Activated CD4-positive, alpha-beta T cell treated with anti-CD3 and anti-CD28 coated beads, Interleukin-2, amount 50 U/mL, for 1 hour (primary cell): ENCODE results near the gene LPP.

Experiments
- DNase-seq: peaks from one replicate; pipeline ENCODE4 v3.0.0-alpha.2; 2020

The LPP gene

GRCh38 chr3:188505911-188506310, 352.0 kb downstream of the LPP start:
- no peak for DNase-seq

GRCh38 chr3:188506446-188506845, 352.5 kb downstream of the LPP start:
- no peak for DNase-seq

GRCh38 chr3:188507244-188507720, 353.3 kb downstream of the LPP start:
- no peak for DNase-seq

- no peak for DNase-seq
Observed at GRCh38 chr3:188508454-188508853, 354.5 kb downstream of the LPP start.

- DNase-seq = no peak
Observed at GRCh38 chr3:188509316-188509715, 355.4 kb downstream of the LPP start.

- DNase-seq = no peak
Observed at GRCh38 chr3:188510366-188510765, 356.4 kb downstream of the LPP start.

GRCh38 chr3:188513662-188514328, 359.8 kb downstream of the LPP start:
- no peak for DNase-seq

- DNase-seq = no peak
Observed at GRCh38 chr3:188516515-188516914, 362.6 kb downstream of the LPP start.

GRCh38 chr3:188518416-188518815, 364.5 kb downstream of the LPP start:
- DNase-seq = no peak

- DNase-seq = no peak
Observed at GRCh38 chr3:188518835-188519452, 365.0 kb downstream of the LPP start.

- DNase-seq = no peak
Observed at GRCh38 chr3:188520466-188520865, 366.5 kb downstream of the LPP start.

- no peak for DNase-seq
Observed at GRCh38 chr3:188522115-188522514, 368.2 kb downstream of the LPP start.

GRCh38 chr3:188523291-188523690, 369.3 kb downstream of the LPP start:
- no peak for DNase-seq

- no peak for DNase-seq
Observed at GRCh38 chr3:188524052-188524451, 370.1 kb downstream of the LPP start.

GRCh38 chr3:188526057-188526456, 372.1 kb downstream of the LPP start:
- no peak for DNase-seq

- no peak for DNase-seq
Observed at GRCh38 chr3:188527389-188527788, 373.4 kb downstream of the LPP start.

GRCh38 chr3:188528396-188528795, 374.4 kb downstream of the LPP start:
- no peak for DNase-seq

- DNase-seq = no peak
Observed at GRCh38 chr3:188529228-188529627, 375.3 kb downstream of the LPP start.

- no peak for DNase-seq
Observed at GRCh38 chr3:188530226-188530625, 376.3 kb downstream of the LPP start.

GRCh38 chr3:188531210-188531609, 377.3 kb downstream of the LPP start:
- DNase-seq = no peak

GRCh38 chr3:188533172-188533571, 379.2 kb downstream of the LPP start:
- DNase-seq = no peak

- DNase-seq = no peak
Observed at GRCh38 chr3:188533612-188534357, 379.8 kb downstream of the LPP start.

GRCh38 chr3:188534633-188535032, 380.7 kb downstream of the LPP start:
- DNase-seq = no peak

- DNase-seq = no peak
Observed at GRCh38 chr3:188537606-188538005, 383.6 kb downstream of the LPP start.
